Left ventricle myocardium inferior (tissue), 1 donor: ENCODE measurements around the gene MEX3A. TPM values are rescaled to one million over a fixed set of nuclear protein-coding genes. Genes with fewer than 3 reads are reported as not detected.
"Not testable (repeated sequence)": the region's sequence is repeated elsewhere in the genome, so short reads cannot be mapped to it uniquely, and the experiment has no call there.

ENCODE experiments used
- DNase-seq: peaks from one replicate; pipeline ENCODE4 v3.0.0-alpha.2; 2020
- H3K27ac ChIP-seq: fragments of 200-600 bp; replicated peaks from 2 replicates; pipeline ENCODE4 v1.8.0; 2021
- H3K27me3 ChIP-seq: fragments of 200-600 bp; 2 replicates; pipeline ENCODE4 v1.8.0; 2021; ENCODE audit warnings: low read depth
- H3K36me3 ChIP-seq: fragments of 200-600 bp; 2 replicates; pipeline ENCODE4 v1.8.0; 2021
- H3K4me1 ChIP-seq: fragments of 200-600 bp; 2 replicates; pipeline ENCODE4 v1.8.0; 2021
- H3K4me3 ChIP-seq: fragments of 200-600 bp; 2 replicates; pipeline ENCODE4 v1.8.0; 2021; ENCODE audit warnings: mild to moderate bottlenecking, moderate library complexity
- H3K9me3 ChIP-seq: fragments of 200-600 bp; replicated peaks from 2 replicates; pipeline ENCODE4 v1.8.0; 2021
- intact Hi-C: fragments of 100-400 bp; cut with micrococcal nuclease; formaldehyde crosslinking; loops from one replicate; pipeline ENCODE4 v1.11.0; 2022
- total RNA-seq: library from RNA; stranded (reverse); fragmentation: NEBNext Ultra II Directional; extraction: Animal tissue kit (Norgen Biotek cat#: 25700); gene quantifications from one replicate; pipeline ENCODE4 v1.2.1, GENCODE V29; 2021
- TF ChIP-seq, protein P1 (sequence below): fragments of 200-600 bp; IDR thresholded peaks from 2 replicates; pipeline ENCODE4 v1.8.0; 2021; ENCODE audit warnings: antibody characterized with exemption, mild to moderate bottlenecking, borderline replicate concordance
- donor health status: DM: no; HTN: yes; CAD: no; lungs with severe emphysema.

MEX3A gene
- total RNA-seq, 1 donor from 2014 or later = 0.16 TPM

DNA sequence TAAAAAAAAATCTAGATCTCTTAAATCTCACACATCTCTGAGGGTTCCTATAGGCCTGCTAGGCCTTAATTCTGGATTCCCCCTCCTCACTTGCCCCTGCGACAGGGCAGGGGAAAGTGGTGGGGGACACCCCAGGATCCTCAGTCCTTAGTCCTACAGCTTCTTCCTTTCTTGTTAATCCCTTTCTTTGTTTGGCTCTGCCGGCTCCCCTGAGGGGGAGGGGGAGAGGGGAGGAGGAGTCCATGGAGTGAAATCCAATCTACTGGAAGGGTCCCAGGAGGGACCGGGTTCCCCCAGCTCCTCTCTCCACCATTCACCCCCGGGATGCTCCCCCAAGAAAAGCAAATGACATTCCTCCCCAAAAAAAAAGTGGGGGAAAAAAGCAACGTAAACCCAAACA is 8.5 kb downstream of the MEX3A start:
- intact Hi-C loops = no loop called here
- H3K27me3 ChIP-seq = no peaks in the 10 kb centered on the region
- peaks cover 33% of the 10 kb centered on the region for H3K4me1 ChIP-seq
- H3K4me3 ChIP-seq = no peak overlapping the region
- no peaks in the 10 kb centered on the region for H3K36me3 ChIP-seq
- H3K27ac ChIP-seq = no peak overlapping the region
- no peak for DNase-seq
- H3K9me3 ChIP-seq = no peaks in the 10 kb centered on the region
- TF ChIP-seq, protein P1, sequence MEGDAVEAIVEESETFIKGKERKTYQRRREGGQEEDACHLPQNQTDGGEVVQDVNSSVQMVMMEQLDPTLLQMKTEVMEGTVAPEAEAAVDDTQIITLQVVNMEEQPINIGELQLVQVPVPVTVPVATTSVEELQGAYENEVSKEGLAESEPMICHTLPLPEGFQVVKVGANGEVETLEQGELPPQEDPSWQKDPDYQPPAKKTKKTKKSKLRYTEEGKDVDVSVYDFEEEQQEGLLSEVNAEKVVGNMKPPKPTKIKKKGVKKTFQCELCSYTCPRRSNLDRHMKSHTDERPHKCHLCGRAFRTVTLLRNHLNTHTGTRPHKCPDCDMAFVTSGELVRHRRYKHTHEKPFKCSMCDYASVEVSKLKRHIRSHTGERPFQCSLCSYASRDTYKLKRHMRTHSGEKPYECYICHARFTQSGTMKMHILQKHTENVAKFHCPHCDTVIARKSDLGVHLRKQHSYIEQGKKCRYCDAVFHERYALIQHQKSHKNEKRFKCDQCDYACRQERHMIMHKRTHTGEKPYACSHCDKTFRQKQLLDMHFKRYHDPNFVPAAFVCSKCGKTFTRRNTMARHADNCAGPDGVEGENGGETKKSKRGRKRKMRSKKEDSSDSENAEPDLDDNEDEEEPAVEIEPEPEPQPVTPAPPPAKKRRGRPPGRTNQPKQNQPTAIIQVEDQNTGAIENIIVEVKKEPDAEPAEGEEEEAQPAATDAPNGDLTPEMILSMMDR = no peak

DNA sequence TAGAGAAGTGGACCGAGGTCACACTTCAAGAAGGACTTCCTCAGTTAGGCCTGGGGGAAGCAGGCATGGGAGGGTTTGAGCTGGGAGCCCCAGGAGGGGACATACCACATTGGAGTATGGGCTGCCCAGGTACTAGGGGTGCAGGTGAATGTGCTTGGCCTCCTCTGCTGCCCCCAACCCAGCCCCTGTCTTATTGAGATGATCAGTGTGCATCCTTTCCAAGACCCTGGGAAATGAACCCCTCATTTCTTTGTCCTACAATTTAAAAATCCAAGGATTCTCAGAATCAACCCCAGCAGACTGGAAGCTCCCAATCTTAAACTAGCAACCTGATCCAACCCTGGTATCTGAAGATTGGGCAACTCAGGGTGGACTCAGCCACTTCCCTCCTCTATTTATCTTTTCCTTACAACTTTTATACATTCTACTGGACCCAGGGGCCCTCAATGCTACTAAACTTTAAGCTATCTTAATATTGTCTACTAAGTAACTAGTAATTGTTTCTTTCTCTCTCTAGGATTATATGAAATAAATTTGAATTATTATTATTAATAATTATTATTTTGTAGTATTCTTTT is 9.1 kb downstream of the MEX3A start:
- Histone ChIP-seq H3K36me3 (no peaks in the 10 kb centered on the region), H3K9me3 (no peaks in the 10 kb centered on the region), H3K4me3 (no peak overlapping the region), H3K27ac (no peak overlapping the region), H3K27me3 (no peaks in the 10 kb centered on the region), H3K4me1 (peaks cover 33% of the 10 kb centered on the region)
- DNase-seq = no peak
- TF ChIP-seq, protein P1 = no peak
- intact Hi-C loops = no loop called here

DNA sequence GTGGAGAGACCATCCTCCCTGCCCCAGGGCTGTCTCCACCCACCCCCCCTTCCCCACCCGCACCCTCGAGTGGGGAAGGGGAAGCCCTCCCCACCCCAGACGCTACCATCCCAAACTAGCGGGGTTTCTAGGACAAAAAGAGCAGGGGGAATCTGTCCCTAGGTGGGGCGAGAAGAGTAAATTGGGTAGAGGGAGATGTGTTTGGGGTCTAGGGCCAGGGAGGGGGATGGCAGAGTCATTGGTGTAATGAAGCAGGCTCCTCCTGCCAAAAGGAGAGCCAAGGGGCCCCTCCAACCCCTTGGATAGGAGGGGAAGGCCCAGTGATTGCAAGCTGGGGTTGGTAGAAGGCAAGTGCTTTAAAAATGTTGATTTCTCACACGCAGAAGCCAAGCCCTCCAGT is 10.0 kb downstream of the MEX3A start:
- no peak overlapping the region for H3K4me3 ChIP-seq
- H3K27ac ChIP-seq = no peak overlapping the region
- no peaks in the 10 kb centered on the region for H3K27me3 ChIP-seq
- H3K9me3 ChIP-seq = no peaks in the 10 kb centered on the region
- H3K36me3 ChIP-seq = no peaks in the 10 kb centered on the region
- DNase-seq = no peak
- peaks cover 33% of the 10 kb centered on the region for H3K4me1 ChIP-seq
- TF ChIP-seq, protein P1 = no peak
- intact Hi-C loops = no loop called here

DNA sequence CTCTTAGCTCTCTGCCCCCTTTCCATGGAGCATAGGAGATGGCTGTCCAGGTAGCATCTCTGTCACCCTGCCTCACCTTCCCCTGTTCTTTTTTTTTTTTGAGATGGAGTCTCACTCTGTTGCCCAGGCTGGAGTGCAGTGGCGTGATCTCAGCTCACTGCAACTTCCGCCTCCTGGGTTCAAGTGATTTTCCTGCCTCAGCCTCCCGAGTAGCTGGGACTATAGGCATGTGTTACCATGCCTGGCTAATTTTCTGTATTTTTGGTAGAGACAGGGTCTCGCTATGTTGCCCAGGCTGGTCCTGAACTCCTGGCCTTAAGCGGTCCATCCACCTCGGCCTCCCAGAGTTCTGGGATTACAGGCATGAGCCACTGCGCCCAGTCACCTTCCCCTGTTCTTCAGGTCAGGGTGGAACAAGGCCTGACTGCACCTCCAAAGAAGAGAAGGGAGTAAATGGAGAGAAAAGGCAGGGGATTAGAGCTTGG is 10.9 kb downstream of the MEX3A start:
- H3K4me3 ChIP-seq, intact Hi-C loops: not testable (repeated sequence)

DNA sequence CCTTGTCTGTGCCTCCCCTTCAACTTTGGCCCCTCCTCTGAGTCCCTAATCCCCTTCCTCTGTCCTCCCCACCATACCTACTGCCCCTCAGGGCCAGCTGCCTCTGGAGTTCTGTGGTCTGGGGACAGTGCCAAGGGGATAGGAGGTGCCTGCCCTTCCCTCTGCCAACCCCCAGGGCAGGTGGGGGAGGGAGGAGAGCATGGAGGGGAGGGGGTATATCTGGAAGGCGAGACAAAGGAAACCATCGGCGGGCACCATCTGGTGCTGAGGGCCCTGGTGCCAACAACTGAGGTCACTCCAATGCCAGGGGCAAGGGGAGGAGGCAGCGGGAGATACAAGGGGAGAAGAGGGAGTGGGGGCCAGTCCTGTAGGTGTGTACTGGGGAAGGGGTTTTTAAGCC is 11.7 kb downstream of the MEX3A start:
- TF ChIP-seq, protein P1 = no peak
- intact Hi-C loops = no loop called here

More for the DNA sequence above, 10.9 kb downstream of the MEX3A start:
- H3K27ac ChIP-seq, DNase-seq, H3K9me3 ChIP-seq, H3K27me3 ChIP-seq, H3K36me3 ChIP-seq: not testable (repeated sequence)
- peaks cover 27% of the 10 kb centered on the region for H3K4me1 ChIP-seq

More for the DNA sequence above, 11.7 kb downstream of the MEX3A start:
- H3K4me1 ChIP-seq = peaks cover 19% of the 10 kb centered on the region
- no peaks in the 10 kb centered on the region for H3K27me3 ChIP-seq
- H3K4me3 ChIP-seq = no peak overlapping the region
- no peak for DNase-seq
- no peak overlapping the region for H3K27ac ChIP-seq
- no peaks in the 10 kb centered on the region for H3K9me3 ChIP-seq
- no peaks in the 10 kb centered on the region for H3K36me3 ChIP-seq
